Tibial nerve (tissue), 3 donors: ENCODE results near the gene FGD4.

ENCODE experiments used
- POLR2A ChIP-seq, 2 donors: fragments of 450-650 bp; IDR thresholded peaks; one replicate each; pipeline ENCODE4 v1.6.1; 2017; ENCODE audit warnings: antibody characterized with exemption in 2 of 2, mild to moderate bottlenecking in 2 of 2, moderate library complexity in 2 of 2
- TF ChIP-seq, protein P1 (sequence below), 5 experiments: fragments of 200-600 bp in 3 of 5; fragments of 450-650 bp in 2 of 5; sonication (generic) in 3 of 5; IDR thresholded peaks; one replicate each; pipeline ENCODE4 v1.5.1; 2016 to 2019; ENCODE audit warnings: antibody characterized with exemption in 5 of 5, mild to moderate bottlenecking in 3 of 5, moderate library complexity in 2 of 5

DNA sequence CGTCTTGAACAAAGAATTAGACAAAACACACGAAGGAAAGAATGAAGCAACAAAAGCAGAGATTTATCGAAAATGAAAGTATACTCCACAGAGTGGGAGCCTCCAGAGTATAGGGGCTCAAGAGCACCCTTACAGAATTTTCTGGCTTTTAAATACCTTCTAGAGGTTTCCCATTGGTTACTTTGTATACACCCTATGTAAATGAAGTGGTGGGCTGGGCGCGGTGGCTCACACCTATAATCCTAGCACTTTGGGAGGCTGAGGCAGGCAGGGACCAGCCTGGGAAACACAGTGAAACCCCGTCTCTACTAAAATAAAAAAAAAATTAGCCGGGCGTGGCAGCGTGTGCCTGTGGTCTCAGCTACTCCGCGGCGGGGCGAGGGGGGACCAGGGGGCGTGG lies 266.7 kb downstream of the FGD4 start:
- TF ChIP-seq, protein P1, sequence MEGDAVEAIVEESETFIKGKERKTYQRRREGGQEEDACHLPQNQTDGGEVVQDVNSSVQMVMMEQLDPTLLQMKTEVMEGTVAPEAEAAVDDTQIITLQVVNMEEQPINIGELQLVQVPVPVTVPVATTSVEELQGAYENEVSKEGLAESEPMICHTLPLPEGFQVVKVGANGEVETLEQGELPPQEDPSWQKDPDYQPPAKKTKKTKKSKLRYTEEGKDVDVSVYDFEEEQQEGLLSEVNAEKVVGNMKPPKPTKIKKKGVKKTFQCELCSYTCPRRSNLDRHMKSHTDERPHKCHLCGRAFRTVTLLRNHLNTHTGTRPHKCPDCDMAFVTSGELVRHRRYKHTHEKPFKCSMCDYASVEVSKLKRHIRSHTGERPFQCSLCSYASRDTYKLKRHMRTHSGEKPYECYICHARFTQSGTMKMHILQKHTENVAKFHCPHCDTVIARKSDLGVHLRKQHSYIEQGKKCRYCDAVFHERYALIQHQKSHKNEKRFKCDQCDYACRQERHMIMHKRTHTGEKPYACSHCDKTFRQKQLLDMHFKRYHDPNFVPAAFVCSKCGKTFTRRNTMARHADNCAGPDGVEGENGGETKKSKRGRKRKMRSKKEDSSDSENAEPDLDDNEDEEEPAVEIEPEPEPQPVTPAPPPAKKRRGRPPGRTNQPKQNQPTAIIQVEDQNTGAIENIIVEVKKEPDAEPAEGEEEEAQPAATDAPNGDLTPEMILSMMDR (IDR thresholded peaks at IDR 0.05), result no peak
- no peak for TF ChIP-seq POLR2A (IDR thresholded peaks at IDR 0.05)
